ENCODE data around the gene FANCC. TPM values are rescaled to one million over a fixed set of nuclear protein-coding genes. Genes with fewer than 3 reads are reported as not detected.

The FANCC gene
- polyA plus RNA-seq, 1 of the 3 experiments (the other 2 are of a cell fraction) = 3.5 TPM

DNA sequence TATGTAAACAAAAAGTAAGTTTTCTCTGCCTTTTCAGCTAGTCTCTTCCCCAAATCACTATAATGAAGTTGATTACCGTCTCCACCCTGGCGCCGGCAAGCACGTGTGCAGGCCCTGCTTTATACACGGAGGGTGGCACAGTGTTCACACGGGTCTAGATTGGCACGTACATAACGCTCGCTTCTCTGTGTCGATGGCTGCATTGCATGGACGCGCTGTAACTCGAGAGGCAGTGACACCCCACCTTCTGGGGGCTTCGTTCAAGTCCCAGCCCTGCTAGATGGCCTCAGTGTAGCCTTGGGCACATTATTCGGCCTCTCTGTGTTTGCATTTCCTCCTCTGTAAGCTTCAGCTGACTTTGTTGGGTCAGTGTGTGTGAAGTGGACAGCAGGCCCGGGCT, 223.9 kb downstream of the FANCC start:
- Histone ChIP-seq H3K9me2 (no peaks in the 10 kb centered on the region), H3K4me2 (no peak overlapping the region), H3K36me3 (replicated peaks in 1 of 2; ENCODE audit: control insufficient read depth in 1 of 2, insufficient read depth in 2 of 2, low read length in 1 of 2) (peaks cover 0 to 22% of the 10 kb centered on the region in 2 experiments), H3K79me2 (ENCODE audit: insufficient read depth) (no peaks in the 10 kb centered on the region), H3K9ac (no peak overlapping the region), H3K4me1 (ENCODE audit: control insufficient read depth in 1 of 2, insufficient read depth in 2 of 2, low read depth in 1 of 2, low read length in 1 of 2) (peaks cover 16 to 96% of the 10 kb centered on the region in 2 experiments; a peak in 3 of 4 replicates), H3K4me3 (ENCODE audit: low read depth in 2 of 2, low read length in 1 of 2) (no peak overlapping the region), H3K9me3 (no peaks in the 10 kb centered on the region), H3F3A (replicated peaks; ENCODE audit: insufficient read depth) (no peaks in the 10 kb centered on the region), H3K27ac (ENCODE audit: low read depth in 2 of 2, low read length in 1 of 2) (peak overlapping the region in 1 of 2 experiments; percentile 91; a peak in 1 of 4 replicates), H4K20me1 (ENCODE audit: insufficient read depth) (no peaks in the 10 kb centered on the region), H3K27me3 (ENCODE audit: insufficient read depth) (no peaks in the 10 kb centered on the region), H2AFZ (ENCODE audit: low read depth) (no peak overlapping the region)
- CTCF ChIA-PET = interaction anchor here (0.9 to 8.9 kb wide), 6 partner anchors 9 to 412 kb away, joined by 4 to 53 read pairs (median 5); no protein-coding TSS in a partner anchor
- POLR2A ChIA-PET = no interaction called here
- TF ChIP-seq RAD21 (IDR thresholded peaks at IDR 0.05; ENCODE audit: low read length) (no peak), TCF12 (IDR thresholded peaks at IDR 0.05) (no peak), EP300 (IDR thresholded peaks at IDR 0.05; ENCODE audit: borderline replicate concordance in 1 of 2, low read depth in 1 of 2, low read length in 1 of 2) (no peak), ELF1 (IDR thresholded peaks at IDR 0.05) (no peak), FOXJ3 (CRISPR knock-in tag; IDR thresholded peaks at IDR 0.05) (no peak), USF2 (IDR thresholded peaks at IDR 0.05; ENCODE audit: borderline replicate concordance, low read depth, low read length) (no peak), JUND (IDR thresholded peaks at IDR 0.05) (no peak), RFX5 (IDR thresholded peaks at IDR 0.05; ENCODE audit: low read length) (no peak), NFIC (IDR thresholded peaks at IDR 0.05; ENCODE audit: borderline replicate concordance) (no peak), MEF2A (IDR thresholded peaks at IDR 0.05; ENCODE audit: borderline replicate concordance, low read depth) (no peak), SIN3A (IDR thresholded peaks at IDR 0.05; ENCODE audit: borderline replicate concordance, low read depth, low read length) (no peak), EZH2phosphoT487 (IDR thresholded peaks at IDR 0.05; ENCODE audit: borderline replicate concordance, low read depth) (no peak), ZBTB33 (IDR thresholded peaks at IDR 0.05; ENCODE audit: borderline replicate concordance, low read depth) (no peak), MAX (IDR thresholded peaks at IDR 0.05; ENCODE audit: low read depth) (no peak), SMC3 (IDR thresholded peaks at IDR 0.05; ENCODE audit: low read depth, low read length) (no peak), POLR2AphosphoS5 (IDR thresholded peaks at IDR 0.05; ENCODE audit: low read depth, low read length) (no peak), TAF1 (IDR thresholded peaks at IDR 0.05; ENCODE audit: borderline replicate concordance, low read depth, low read length) (no peak), FOXM1 (IDR thresholded peaks at IDR 0.05; ENCODE audit: low read depth) (no peak)
- TF ChIP-seq, protein P1, sequence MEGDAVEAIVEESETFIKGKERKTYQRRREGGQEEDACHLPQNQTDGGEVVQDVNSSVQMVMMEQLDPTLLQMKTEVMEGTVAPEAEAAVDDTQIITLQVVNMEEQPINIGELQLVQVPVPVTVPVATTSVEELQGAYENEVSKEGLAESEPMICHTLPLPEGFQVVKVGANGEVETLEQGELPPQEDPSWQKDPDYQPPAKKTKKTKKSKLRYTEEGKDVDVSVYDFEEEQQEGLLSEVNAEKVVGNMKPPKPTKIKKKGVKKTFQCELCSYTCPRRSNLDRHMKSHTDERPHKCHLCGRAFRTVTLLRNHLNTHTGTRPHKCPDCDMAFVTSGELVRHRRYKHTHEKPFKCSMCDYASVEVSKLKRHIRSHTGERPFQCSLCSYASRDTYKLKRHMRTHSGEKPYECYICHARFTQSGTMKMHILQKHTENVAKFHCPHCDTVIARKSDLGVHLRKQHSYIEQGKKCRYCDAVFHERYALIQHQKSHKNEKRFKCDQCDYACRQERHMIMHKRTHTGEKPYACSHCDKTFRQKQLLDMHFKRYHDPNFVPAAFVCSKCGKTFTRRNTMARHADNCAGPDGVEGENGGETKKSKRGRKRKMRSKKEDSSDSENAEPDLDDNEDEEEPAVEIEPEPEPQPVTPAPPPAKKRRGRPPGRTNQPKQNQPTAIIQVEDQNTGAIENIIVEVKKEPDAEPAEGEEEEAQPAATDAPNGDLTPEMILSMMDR (IDR thresholded peaks at IDR 0.05) = no peak
- TF ChIP-seq, protein P2, sequence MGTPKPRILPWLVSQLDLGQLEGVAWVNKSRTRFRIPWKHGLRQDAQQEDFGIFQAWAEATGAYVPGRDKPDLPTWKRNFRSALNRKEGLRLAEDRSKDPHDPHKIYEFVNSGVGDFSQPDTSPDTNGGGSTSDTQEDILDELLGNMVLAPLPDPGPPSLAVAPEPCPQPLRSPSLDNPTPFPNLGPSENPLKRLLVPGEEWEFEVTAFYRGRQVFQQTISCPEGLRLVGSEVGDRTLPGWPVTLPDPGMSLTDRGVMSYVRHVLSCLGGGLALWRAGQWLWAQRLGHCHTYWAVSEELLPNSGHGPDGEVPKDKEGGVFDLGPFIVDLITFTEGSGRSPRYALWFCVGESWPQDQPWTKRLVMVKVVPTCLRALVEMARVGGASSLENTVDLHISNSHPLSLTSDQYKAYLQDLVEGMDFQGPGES (IDR thresholded peaks at IDR 0.05; ENCODE audit: low read depth, low read length) = no peak
- 98% methylated on average over 16 of the region's 16 CpGs for WGBS (ENCODE audit: low lambda C conversion rate)
- DNase-seq = no peak
